HEK293T (cell line): ENCODE measurements around the gene OR2H1.

ENCODE experiments used
- ARNT ChIP-seq: fragments of 450-650 bp; IDR thresholded peaks from 2 replicates; pipeline ENCODE4 v1.6.1; 2017; ENCODE audit warnings: mild to moderate bottlenecking
- BHLHE40 ChIP-seq: fragments of 450-650 bp; IDR thresholded peaks from 2 replicates; pipeline ENCODE4 v1.6.1; 2016; ENCODE audit warnings: mild to moderate bottlenecking, moderate library complexity, borderline replicate concordance
- CTBP1 ChIP-seq: fragments of 450-650 bp; IDR thresholded peaks from 2 replicates; pipeline ENCODE4 v1.6.1; 2016; ENCODE audit warnings: borderline replicate concordance
- ELF4 ChIP-seq: fragments of 450-650 bp; IDR thresholded peaks from 2 replicates; pipeline ENCODE4 v1.6.1; 2017; ENCODE audit warnings: antibody characterized with exemption
- FOXK2 ChIP-seq: fragments of 450-650 bp; IDR thresholded peaks from 2 replicates; pipeline ENCODE4 v1.6.1; 2016; ENCODE audit warnings: mild to moderate bottlenecking
- FOXM1 ChIP-seq: fragments of 450-650 bp; IDR thresholded peaks from 2 replicates; pipeline ENCODE4 v1.6.1; 2017; ENCODE audit warnings: mild to moderate bottlenecking, borderline replicate concordance
- HDGF ChIP-seq: fragments of 450-650 bp; IDR thresholded peaks from 2 replicates; pipeline ENCODE4 v1.6.1; 2017; ENCODE audit warnings: antibody characterized with exemption, borderline replicate concordance
- L3MBTL2 ChIP-seq: fragments of 450-650 bp; conservative IDR thresholded peaks from 2 replicates; pipeline ENCODE4 v1.6.1; 2016; ENCODE audit warnings: mild to moderate bottlenecking
- LEF1 ChIP-seq: fragments of 450-650 bp; IDR thresholded peaks from 2 replicates; pipeline ENCODE4 v1.6.1; 2017; ENCODE audit warnings: mild to moderate bottlenecking, borderline replicate concordance
- NFRKB ChIP-seq: fragments of 450-650 bp; IDR thresholded peaks from 2 replicates; pipeline ENCODE4 v1.6.1; 2016; ENCODE audit warnings: mild to moderate bottlenecking, moderate library complexity
- SP1 ChIP-seq: fragments of 450-650 bp; IDR thresholded peaks from 2 replicates; pipeline ENCODE4 v1.6.1; 2017
- SUZ12 ChIP-seq: fragments of 450-650 bp; IDR thresholded peaks from 2 replicates; pipeline ENCODE4 v1.6.1; 2016; ENCODE audit warnings: mild to moderate bottlenecking
- TARDBP ChIP-seq: fragments of 450-650 bp; IDR thresholded peaks from 2 replicates; pipeline ENCODE4 v1.6.1; 2016
- TF ChIP-seq, protein P1 (sequence below): fragments of 450-650 bp; IDR thresholded peaks from 2 replicates; pipeline ENCODE4 v1.6.1; 2016

DNA sequence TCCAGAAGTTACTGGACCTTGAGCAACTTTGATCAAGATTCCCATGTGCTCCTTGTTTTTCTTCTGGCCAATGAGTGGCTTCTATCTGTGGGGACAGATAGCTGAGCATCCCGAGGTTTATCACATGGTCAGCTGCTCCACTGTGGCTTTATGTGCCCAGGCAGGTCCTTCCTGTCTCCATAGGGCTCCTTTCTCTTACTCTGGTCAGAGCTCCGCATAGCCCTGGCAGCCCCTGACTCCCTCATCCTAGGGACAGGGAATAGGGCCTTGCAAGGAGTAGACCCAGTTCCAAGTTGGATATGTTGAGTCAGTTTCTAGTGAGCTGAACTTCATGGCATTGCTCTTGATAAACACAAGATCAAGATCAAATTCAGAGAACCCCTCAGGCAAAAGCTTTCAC is 37.2 kb downstream of the OR2H1 start:
- TF ChIP-seq SP1 (no peak), BHLHE40 (no peak), L3MBTL2 (no peak), ELF4 (no peak), LEF1 (no peak), TARDBP (no peak), ARNT (no peak), FOXM1 (no peak), SUZ12 (no peak), CTBP1 (no peak), HDGF (no peak), NFRKB (no peak), FOXK2 (no peak)
- TF ChIP-seq, protein P1, sequence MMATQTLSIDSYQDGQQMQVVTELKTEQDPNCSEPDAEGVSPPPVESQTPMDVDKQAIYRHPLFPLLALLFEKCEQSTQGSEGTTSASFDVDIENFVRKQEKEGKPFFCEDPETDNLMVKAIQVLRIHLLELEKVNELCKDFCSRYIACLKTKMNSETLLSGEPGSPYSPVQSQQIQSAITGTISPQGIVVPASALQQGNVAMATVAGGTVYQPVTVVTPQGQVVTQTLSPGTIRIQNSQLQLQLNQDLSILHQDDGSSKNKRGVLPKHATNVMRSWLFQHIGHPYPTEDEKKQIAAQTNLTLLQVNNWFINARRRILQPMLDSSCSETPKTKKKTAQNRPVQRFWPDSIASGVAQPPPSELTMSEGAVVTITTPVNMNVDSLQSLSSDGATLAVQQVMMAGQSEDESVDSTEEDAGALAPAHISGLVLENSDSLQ = no peak
